NCI-H345 (cell line): ENCODE measurements around the gene UNC50.
A peak's percentile ranks its signal among the peaks of the same experiment; 100 is the strongest.
"Not testable (repeated sequence)": the region's sequence is repeated elsewhere in the genome, so short reads cannot be mapped to it uniquely, and the experiment has no call there.

ENCODE experiments used
- DNase-seq: peaks from one replicate; lab custom pipeline; 2025; lab: John Stamatoyannopoulos, UW

The UNC50 gene

DNA sequence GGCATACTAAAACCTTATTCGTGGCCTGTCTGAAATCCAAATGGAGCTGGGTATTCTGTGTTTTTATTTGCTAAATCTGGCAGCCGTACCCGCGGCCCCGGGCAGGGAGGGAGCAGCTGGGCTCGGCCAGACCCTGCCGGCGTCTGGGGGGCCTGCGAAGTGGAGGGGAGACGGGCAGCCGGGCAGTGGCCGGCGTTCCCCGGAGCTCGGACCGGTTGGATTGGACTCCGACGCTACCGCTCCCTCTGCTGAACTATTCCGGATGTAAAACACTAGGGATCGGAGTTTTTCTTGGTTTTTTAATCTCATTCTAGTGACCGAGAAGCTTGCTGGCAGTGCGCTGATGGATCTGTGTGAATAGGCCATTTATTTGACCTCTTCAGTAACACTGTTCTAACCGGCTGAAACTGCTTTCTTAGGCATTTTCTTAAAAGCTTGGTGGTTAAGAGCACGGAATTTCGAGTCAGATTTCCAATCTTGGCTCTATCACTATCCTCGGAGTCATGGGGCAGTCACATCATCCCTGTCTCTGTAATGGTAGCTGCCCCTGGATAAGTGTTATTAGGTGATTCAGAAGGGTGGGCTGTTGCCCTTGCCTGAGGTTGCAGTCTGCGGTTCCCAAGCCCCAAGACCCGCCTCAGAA, 694 bp downstream of the UNC50 start:
- no peak for DNase-seq

DNA sequence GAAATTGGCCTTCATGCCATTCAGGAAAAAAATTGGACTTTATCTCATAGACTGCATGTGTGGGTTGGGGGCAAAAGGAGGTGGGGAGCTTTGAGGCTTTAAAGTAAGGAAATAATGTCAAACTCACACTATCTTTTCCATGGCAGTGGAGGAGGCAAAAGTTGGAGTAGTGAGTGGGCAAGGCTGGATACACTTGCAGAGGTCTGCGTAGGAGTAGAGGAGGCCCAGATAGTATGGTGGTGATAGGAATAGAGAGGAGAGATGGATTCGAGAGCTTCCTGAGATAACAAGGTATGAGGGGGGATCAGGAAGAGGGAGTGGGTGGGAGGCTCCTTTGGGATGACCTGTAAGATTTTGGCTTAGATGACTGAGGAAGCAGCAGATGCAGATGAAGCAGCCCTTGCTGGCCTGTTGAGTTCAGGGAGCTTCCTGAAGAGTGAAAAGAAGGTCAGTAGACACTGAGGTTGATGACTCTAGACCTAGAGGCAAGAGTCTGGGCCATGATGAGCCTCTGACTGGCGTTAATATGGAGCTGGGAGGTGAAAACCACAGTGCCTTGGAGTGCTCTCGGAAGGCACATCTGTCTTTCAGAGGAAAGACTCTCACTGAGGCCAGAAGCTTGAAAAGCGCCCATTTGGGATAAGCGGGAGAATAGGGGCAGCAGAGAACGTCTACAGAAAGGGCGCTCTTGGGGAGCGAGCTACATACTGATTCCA, 5.8 kb downstream of the UNC50 start:
- no peak for DNase-seq

DNA sequence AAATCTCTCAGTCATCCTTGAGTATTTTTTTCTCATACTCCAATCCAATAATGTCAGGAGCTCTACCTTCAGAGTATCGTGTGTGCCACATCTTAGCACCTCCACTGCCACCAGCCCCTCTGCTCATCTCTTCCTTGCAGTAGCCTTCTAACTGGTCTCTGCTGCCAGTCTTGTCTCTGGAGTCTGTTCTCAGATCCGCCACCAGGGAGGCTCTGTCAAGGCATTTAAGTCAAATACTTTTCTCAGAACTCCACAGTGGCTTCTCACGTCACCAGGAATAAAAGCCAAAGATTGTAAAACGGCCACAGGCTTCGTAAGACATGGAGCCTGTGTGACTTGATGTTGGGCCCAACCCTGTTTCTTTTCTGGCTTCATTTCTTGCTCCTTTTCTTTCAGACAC, 7.1 kb downstream of the UNC50 start:
- no peak for DNase-seq

DNA sequence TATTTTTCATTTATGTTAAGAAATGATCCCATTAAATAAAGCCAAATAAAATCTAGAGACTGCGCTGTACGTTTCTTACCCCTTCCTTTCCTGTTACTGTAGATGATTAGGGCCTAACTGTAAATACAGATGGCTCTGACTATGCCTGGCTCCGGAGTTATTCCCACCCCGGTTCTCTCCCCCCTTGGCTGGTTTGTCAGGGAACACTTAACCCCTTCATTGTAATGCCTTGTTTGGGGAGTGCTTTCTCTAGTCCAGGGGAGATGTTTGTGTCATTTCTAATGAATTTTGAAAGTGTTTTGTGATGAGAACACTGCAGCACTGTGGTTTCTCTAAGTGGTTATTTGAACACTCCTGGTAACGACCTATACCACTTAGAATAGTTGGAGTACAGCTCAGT, 8.8 kb downstream of the UNC50 start:
- DNase-seq = no peak

DNA sequence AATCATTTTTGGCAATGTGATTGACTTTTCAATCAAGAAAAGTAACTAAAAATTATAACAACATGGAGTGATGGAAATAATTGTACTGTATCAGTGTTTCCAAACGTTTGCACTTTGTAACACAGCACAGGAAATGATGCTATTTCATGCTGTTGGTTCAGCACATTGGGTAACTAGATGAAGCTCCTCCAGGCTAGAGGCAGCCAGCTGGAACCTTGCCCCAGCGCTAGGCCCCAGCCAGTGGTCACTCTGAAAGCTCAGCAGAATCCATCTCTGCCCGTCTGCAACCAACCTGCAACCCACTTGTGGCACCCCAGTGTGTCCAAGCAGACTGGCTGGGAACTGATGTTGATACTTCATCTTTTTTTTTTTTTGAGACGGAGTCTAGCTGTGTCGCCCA, 15.3 kb downstream of the UNC50 start:
- DNase-seq = no peak

DNA sequence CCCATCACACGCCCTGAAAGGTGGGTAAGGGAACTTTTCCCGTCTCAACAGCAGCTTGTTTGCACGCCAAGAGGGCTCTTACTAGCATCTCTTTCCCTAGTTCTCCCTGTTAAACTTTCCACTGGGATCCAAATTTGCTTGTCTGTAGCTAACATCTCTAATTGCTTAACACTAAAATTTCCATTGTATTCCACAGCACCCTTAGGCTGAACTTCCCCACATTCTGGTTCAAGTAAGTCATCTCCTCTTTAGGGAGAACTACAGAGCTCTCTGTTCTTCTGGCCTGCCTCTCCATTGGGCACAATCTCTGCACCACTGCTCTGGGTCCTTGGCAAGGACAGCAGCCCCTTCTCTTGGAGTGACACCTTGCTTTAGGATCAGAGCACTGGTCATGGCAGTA, 24.0 kb downstream of the UNC50 start:
- DNase-seq = no peak

DNA sequence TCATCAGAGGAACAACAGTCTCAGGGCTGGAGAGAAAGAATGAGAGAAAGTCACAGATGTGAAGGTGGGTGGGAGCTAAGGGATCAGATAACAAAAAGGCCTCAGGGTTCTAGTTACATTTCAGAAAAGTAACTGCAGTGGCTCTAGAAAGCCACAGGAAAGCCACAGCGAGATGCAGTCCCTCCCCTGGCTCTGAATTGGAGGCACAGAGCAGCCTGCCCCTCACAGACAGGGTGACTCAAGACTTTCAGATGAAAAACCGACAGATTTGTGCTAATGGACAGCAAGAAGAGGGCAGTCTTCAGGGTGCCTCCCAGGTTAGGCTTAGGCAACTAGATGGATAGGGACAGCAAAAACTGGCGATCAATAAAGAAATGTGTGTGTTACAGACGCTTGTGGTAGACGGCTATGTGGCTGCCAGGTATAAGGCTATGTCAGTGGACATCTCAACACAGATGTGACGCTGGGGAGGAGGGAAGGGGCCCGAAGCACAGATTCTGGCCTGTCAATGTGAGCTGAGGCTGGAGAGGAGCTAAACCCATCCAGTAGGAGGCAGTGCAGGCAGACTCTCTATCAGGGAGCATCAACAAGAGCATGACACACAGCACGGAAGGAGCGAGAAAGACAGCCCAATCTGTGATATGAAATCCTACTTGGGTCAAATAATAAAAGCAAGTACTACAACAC, 26.2 kb downstream of the UNC50 start:
- no peak for DNase-seq

DNA sequence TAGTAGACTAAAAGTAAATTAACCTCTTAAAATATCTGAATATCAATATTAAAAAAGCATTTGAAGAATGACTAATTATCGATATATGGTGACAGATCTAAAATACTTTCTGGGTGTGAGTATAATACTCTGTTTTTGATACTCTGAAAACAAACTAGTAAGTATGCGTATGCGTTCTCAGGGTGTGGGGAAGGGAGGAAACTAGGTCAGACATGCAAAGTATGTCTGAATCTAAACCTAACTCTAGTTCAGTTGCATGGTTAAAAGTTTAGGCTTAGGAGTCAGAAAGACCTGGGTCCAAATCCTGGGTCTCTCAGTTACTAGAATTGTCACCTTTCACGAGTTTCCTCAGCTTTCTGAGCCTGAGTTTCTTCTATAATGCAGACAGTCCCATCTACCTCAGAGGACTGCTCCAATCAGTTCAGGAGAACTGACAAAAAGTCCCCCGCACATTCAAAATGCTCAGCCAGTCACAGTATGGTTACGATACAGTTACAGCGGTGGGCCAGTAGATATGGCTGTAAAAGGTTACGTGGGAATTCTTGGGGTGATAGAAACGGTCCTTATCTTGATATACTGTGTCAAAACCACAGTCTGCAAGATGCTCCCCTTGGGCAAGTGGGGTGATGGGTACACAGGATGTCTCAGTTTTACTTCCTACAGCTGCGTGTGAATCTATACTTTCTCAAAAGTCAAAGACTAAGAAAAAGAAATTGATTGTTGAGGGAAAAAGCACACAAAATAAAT, 29.2 kb downstream of the UNC50 start:
- DNase-seq = no peak

DNA sequence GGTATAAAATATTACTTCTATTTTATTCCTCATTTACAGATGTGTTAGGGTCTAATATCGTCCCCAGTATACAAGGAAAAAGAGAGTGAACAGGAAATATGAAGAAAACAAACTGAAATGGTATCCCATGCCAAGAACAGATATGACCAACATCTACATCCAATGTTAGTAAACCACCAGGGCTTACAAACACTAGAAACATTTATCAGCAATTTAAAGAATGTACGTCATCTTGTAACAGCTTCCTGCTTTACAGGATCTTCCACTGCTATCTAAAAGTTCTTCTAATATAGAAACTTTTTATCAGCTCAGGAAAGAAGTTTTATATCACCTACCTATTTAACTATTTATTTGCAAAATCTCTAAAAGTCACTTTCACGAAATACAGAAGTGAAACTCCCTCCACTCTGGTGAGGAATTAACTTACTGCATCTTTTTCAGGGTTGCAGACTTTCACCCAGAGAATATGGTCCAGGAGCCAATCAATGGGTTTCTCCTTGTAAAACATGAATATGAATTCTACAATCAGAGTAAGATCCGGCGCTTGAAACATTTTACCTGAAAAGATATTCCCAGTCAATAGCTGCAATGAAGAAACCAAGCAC, 35.2 kb downstream of the UNC50 start:
- DNase-seq = no peak

DNA sequence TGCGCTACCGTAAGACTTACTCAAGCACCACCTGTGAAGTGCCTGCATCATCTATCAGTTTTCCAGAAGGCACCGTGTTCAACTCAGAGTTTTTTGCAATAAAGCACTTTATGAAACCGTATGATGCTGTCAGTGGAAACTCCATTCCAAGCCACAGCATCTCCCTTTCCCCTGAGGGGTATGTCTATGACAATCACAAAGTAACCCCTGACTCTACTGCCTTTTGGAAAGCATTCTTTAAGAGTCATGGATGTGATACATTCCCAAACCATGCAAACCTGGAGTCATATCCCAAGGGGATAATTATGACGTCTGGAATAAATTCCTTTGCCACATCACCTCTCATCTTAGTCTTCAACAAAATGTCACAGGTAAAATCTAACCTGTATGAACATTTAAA, 39.2 kb downstream of the UNC50 start:
- no peak for DNase-seq

DNA sequence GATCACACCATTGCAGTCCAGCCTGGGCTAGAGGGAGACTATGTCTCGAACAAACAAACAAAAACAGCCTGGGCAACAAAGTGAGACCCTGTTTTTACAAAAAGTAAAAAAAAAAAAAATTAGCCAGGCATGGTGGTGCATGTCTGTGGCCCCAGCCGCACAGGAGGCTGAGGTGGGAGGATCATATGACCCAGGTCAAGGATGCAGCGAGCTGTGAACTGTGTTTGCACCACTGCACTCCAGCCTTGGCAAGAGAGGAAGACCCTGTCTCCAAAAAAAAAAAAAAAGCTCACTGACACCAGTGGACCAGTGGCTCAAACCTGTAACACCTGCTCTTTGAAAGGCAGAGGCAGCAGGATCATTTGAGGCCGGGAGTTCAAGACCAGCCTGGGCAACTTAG, 40.1 kb downstream of the UNC50 start:
- DNase-seq = no peak

DNA sequence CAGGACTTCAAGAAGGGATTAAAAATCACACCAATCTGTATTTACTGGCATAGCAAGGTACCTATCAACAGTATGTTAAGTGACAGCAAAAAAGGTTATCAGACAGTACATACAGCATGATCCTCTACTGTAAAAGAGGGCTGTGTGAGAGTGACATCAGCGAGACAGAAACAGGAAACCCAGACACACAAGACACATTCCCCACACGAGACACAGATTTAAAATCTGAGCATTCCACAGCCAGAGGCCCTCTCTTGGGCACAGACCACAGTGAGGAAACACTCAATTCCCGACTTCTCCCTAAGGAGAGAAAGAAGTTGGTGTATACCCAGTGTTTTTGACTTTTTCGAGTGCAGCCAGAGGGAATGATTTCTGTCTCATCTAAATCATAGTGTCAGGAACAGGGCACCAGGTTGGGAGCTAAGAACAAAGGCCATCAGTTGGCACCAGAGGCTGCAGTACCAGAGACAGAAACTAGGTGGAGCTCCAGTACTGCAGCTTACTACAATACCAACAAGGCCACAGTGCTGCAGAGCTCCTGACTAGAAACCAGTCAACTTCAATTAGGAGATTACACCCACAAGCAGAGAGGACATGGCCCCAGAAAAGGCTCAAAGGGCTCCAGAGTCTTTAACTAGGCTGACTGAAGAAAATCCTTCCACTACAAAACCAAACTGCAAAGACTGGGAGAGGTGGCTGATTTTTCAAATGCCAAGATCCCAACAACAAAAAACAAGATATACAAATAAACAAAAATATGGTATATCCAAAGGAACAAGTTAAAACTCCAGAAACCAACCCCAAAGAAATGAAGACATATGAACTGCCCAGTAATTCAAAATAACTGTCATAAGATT, 41.0 kb downstream of the UNC50 start:
- DNase-seq = peak; percentile 71

DNA sequence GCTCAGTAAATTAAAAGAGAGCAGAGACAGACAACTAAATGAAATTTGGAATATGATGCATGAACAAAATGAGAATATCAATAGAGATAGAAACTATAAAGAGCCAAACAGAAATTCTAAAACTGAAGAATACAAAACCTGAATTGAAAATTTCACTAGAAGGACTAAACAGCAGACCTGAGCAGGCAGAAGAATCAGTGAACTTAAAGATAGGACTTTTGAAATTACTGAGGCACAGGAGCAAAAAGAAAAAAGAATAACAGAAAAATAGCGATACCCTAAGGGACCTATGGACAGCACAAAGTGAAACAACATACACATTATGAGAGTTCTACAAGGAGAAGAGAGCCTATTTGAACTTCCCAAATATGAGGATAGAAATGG, 41.6 kb downstream of the UNC50 start:
- no peak for DNase-seq

DNA sequence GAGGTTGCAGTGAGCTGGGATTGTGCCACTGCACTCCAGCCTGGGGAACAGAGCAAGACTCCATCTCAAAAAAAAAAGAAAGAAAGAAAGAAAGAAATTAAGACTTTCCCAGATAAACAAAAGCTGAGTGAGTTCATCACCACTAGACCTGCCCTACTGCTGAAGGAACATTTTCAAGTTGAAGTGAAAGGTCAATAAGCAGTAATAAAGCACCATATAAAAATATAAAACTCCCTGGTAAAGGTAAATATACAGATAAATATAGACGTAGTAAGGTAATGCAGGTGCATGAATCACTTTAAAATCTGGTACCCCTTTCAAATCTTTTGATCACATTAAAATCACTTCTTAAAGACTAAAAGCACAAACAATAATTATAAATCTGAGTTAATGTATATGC, 42.6 kb downstream of the UNC50 start:
- no peak for DNase-seq

DNA sequence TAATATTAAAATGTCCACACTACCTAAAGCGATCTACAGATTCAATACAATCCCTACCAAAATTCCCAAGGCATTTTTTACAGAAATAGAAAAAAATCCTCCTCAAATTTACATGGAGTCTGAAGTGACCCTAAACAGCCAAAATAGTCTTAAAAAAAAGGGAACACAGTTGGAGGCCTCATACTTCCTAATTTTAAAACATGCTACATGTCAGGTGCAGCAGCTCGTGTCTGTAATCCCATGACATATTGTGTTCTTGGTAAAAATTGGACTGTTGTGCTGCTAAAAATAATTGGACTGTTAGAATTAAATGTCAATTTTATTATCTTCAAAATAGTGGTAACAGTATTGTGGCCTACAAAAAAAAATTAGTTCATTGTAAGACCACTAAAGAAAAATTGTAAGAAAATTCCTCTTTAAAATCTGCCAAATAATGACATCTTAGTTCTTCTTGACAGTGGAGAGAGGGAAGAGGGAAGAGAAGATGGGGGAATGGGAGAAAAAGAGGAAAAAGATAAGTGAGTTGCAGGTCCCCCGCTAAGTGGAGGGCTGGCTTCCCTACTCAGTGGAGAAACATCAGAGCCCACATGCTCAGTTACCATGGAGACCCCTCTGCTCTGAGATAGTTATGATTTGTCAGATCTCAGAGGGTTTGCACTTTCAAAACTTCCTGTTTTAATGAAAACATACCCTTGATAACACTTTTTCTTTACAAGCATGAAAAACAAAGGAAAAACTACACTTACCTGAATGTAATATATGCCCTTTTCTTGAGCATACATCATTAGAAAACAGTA, 46.5 kb downstream of the UNC50 start:
- no peak for DNase-seq

DNA sequence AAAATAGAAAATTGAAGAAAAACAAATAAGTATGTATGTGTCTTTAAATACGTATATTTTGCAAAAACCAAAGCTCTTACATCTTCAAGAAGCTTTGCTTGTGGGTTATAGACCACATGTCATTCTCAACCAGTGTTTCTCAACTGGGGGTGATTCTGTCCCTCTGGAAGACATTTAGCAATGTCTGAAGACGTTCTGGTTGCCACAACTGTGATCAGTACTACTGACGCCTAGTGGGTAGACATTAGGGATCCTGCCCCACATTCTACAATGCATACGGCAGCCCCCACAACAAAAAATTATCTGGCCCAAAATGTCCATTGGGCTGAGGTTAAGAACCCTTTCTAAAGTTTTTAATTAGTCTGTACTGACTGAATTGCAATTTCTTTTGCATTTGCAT, 48.4 kb downstream of the UNC50 start:
- DNase-seq = no peak

DNA sequence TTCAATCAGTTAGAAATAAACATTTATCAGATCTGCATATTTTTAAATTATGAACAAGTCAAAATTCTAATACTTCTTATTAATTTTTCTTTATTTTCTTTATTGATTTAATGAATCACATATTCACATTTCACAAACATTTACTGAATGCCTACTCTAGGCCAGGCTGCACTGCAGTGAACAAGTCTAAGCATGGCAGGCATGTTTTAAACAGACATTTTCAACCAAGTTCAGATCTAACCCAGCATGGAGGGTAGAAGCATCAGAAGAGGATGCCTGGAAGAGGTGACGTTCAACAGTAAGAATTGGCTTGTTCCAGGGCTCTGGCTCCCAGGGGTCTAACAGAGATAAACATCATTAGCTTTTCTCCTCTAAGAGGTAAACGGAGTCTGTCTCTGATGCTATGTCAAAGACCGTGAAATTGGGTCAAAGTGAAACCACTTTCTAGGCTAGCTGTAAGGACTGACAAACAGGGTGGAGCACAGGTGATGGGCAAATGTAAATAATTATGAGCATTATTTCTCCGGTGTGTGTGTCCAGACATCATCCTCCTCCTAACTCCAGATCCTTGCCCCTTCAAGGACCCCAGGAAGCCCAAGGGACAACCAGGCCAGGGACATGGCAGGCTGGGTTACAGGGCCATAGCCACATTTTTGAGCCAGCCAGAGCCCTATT, 50.6 kb downstream of the UNC50 start:
- no peak for DNase-seq

DNA sequence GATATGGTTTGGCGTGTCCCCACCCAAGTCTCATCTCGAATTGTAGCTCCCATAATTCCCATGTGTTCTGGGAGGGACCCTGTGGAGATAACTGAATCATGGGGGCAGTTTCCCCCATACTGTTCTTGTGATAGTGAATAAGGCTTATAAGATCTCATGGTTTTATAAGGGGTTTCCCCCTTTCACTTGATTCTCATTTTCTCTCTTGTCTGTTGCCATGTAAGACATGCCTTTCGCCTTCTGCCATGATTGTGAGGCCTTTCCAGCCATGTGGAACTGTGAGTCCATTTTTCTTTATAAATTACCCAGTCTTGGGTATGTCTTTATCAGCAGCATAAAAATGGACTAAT, 51.1 kb downstream of the UNC50 start:
- not testable (repeated sequence) for DNase-seq

DNA sequence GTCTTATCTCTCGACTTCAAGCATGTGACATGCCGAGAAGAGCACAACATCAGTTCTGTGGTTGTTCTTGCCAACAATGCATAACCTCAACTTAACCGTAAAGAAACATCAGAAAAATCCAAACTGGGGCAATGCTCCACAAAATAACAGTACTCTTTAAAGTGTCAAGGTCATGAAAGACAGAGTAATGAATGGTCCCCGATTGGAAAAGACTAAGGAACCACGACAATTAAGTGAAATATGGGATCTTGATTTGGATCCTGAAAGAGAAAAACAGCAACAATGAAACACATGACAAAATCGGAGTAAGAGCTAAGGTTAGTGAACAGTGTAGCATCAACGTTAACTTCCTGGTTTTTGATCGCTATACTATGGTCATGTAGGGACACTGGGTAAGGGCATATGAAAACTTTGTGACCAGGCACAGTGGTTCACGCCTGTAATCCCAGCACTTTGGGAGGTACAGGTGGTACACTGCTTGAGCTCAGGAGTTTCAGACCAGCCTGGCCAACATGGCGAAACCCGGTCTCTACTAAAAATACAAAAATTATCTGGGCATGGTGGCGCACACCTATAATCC, 55.2 kb downstream of the UNC50 start:
- DNase-seq = no peak

DNA sequence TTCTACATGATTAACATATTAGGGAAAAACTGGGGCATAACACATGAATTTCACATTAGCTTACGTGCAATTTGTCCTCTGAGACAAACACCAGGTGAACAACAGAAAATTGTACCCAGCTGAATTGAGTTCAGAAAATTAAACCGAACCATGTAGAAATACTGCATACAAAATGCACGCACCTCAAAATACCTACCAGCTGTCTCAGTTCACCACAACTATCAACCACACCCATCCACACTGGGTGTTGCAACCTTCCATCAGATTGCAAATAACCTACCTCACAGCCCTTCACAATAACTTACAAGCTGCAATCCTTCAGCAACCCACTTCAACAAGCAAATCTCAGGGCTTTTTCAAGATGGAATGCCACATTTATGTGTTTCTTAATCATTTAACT, 55.9 kb downstream of the UNC50 start:
- DNase-seq = no peak
